NCI-H82 treated with DMSO at 0.1 percent for 48 hours (cell line): ENCODE results near the gene TOP3B.
"Not testable (repeated sequence)": the region's sequence is repeated elsewhere in the genome, so short reads cannot be mapped to it uniquely, and the experiment has no call there.

ENCODE experiments used
- DNase-seq: peaks from one replicate; lab custom pipeline; 2025; ENCODE audit not compliant: unreplicated experiment; lab: John Stamatoyannopoulos, UW

Gene TOP3B

DNA sequence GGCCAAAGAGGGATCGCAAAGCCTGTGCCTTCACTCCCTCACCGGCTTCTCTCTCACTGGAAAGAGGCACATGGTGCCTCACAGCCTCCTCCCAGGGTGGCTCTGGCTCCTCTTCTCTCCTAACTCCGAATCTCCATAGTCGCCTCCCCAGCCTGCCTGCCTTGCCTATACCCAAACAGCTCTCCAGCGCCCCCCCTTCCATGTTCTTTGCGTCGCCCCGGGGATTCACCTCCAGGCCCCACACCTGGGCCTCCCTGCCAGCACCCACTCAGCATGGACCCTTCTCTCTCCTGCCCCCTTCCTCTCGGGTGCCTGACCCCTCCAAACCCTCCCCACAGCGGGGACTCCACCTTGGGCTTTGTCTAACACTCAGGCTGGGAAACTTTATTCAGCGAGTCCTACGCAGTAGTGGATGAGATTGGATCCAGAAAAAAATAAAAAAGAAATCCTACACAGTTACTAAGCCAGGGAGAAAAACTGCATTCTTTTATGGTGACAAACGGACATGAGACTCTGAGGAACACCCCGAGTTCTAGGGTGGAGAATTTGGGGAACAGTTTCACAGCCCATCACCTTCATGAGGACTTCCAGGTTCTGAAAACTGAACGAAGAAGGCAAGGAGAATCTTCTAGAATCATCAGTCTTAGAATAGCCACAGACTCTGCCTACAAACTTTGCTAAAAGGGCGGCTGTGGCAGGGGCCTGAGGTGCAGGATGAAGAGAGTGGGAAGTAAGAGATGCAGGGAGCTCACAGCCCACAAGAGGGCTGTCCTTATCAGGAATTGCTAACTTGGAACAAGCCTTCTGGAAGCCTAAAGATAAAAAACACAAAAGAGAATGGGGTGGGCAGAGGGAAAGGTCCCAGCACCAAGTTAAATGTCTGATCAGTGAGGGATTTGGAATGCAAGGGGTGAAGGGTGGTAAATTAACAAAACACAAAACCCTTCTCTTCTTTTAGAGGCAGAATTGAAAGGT, 35.3 kb downstream of the TOP3B start:
- no peak for DNase-seq

DNA sequence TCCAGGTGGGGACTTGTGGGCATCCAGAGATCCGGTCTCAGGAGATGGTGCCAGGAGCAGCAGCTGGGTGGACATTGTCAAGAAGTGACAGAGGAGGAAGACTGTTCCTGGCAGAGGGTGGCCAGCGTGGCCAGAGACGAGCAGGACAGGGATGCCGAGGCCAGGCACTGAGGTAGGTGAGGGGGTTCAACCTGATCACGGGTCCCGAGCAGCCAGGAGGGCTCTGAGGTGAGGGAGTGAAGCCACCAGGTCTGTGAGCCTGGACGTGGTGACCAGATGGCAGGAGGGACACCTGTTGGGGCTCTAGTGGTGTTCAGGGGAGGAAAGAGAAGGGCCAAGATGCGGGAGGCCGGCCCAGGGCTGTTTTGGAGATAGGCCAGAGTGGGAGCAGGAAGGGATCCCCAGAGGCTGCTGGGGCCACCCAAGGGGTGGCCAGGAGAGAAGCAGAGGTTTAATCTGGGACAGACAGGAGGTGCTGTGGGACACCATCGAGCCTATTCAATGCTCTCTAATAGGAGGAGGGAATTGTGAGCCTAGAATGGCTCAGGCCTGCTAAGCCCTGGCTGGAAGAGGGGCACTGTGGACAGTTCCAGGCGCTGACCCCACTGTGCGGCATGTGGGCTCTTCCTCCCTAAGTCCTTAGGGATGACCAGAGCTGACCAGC, 36.2 kb downstream of the TOP3B start:
- no peak for DNase-seq

GRCh38 chr22:21945453-21946261, 36.9 kb downstream of the TOP3B start:
- DNase-seq: no peak

- no peak for DNase-seq
These were observed 37.7 kb downstream of the TOP3B start for GRCh38 chr22:21944871-21945270.

- DNase-seq: no peak
These were observed 38.8 kb downstream of the TOP3B start for GRCh38 chr22:21943571-21944448.

DNA sequence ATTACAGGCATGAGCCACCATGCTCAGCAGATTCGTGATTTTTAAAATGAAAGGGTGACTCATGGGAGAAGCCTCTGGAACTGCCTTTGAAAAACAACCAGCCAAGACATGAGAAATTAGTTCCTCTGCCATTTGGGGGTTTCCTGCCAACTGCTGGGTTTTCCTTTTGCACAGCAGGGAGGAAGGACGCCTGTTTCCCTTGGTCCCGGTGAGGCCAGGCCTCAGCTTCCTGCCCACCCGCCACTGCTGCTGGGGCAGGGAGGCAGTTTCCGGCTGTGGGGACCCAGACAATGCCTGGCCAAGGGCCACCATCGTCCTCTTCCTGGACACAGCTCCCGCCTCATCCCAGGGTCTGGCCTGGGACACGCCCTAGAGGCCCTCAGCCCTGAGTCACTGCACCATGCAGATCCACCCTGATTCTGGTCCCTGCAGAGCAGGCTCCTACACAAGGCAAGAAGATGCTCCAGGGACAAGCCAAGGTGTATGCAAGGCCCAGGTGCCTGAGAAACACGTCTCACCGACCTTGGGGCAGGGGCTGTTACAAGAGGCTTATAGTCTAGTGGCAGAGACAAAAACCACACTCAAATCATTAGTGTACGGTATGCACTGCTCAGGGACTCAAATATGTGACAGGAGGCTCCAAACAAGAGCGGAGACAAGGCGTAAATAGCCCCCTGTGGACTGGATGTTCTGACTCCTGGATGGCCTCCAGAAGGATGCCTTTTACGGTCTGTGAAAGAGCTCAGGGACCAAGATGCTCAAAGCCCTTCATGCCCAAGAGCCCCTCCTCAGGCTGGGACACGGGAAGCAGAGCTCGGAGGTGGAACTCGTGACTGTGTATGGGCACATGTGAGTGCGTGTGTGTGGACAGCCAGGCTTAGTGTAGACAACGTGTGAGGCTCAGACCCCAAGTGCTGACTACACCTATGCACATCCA, 39.9 kb downstream of the TOP3B start:
- DNase-seq: no peak

GRCh38 chr22:21941921-21942320, 40.7 kb downstream of the TOP3B start:
- no peak for DNase-seq

GRCh38 chr22:21940521-21940920, 42.1 kb downstream of the TOP3B start:
- no peak for DNase-seq

DNA sequence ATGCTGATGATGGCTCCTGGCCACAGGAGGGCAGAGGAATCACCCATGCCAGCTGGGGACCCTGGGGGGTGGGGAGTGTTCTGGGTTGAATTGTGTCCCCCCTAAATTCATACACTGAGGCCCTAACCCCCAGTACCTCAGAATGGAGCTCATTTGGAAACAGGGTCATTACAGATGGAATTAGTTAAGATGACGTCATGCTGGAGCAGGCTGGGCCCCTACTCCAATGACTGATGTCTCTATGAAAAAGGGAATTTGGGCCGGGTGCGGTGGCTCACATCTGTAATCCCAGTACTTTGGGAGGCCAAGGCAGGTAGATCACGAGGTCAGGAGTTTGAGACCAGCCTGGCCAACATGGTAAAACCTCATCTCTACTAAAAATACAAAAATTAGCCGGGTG, 42.7 kb downstream of the TOP3B start:
- not testable (repeated sequence) for DNase-seq

DNA sequence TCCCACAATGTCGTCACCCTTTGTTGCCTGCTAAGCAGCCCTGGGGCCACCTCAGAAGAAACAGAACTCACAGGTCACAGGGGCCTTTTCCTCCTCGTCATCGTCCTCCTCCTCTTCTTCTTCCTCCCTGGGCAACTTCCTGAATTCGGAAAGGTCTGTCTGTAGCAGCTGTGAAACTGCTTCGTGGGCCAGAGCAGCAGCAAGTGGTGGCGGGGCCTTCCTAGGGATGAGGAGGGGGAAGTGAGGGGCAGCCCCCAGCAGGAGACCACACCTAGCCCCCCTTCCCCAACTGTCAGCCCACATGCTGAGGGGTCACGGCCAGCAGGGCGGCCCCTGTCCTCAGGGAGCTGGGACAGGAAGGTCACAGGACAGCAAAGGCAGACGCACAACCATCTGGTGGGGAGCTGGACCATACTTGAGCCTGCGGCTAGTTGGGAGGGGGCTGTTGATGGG, 43.1 kb downstream of the TOP3B start:
- DNase-seq: no peak

DNA sequence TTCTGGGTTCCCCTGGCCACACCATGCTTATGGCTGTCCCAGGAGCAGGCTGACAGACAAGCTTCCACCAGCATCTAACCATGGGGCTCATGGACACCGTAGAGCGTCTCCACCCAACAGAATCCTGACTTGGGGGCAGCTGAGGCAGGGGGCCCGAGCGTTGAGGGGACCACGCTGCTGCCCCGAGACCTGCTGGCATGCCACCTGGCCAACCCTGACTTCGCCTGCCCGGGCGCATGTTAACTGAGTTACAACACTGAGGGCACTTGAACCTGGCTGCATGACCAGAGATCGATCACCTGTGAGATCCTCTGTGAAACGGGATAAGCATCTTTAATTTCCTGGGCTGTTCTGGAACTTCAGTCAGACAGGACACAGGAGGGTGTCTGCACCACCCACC, 43.7 kb downstream of the TOP3B start:
- no peak for DNase-seq

GRCh38 chr22:21938071-21938822, 44.3 kb downstream of the TOP3B start:
- DNase-seq: peak; percentile 57

- DNase-seq: no peak
These were observed 44.8 kb downstream of the TOP3B start for GRCh38 chr22:21937821-21938070.

DNA sequence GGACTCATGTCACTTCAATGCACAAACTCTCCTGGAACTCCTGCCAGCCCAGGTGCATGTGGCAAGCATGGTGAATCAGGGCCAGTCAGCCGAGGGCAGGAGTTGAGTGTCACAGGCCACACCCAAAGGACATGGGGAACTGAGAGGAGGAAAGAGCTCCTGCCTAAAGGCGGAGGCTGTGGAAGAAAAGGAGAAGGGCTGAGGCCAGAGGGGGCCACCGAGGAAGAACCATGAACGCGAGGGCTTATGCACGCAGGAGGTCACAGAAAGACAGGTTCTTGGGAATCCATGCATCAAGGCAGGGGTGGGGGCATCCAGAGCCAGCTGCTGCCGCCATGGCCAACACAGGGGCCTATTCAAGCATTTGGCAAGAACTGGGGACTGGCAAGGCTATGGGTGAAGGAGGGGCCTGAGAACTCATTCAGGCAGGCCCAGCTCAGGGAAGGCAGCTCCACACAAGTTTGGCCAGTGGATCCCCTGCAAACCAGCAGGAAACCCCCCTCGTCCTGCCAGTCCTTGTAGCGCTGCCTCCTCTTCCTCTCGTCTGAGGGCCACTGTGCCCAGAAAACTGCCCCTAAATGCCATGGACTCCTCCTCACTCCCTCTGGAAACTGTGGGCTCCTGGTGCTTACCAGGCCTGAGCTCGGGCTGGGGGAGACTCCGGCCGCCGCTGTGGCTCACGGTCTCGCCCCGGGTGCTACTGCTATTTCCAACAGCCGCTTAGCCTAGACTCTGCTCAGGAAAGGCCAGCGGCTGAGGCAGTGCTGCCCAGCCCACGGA, 45.4 kb downstream of the TOP3B start:
- no peak for DNase-seq

GRCh38 chr22:21936151-21936775, 46.3 kb downstream of the TOP3B start:
- DNase-seq: no peak

DNA sequence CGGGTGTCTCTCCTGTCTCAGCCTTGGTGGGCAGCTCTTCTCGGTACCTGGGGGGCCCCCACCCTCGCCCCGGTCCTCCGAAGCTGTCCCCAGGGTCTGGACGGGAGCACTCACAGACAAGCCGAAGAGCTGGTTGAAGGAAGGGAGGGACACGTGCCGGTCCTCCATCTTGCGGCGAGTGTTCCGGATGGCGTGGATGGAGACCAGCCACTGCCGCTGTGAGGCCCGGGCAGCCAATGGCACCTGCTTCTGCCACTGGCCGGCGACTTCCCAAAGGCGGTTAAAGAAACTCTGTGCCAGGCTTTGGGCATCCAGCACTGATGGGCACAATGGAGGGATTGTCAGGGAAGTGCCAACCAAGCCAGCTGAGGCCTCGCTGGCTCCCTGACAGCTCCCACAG, 48.7 kb downstream of the TOP3B start:
- no peak for DNase-seq

DNA sequence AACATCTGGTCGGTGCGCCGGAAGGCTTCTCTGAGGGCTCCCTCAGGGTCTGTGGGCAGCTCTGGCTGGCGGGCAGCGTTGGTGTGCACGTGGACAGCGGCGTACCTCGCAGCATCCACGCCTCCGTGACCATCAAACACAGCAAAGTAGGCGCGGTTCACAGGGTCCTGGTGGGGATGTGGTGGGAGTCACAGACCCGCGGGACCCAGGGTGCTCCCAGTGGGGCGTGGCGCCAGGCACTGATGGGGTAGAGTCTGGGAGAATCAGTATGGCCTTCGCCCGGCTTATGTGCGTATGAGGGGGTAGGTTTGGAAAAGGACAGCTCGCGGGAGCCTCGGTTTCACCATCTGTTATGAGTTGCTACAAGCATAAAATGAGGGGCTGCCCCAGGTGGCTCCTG, 49.2 kb downstream of the TOP3B start:
- no peak for DNase-seq

GRCh38 chr22:21932347-21932746, 50.2 kb downstream of the TOP3B start:
- no peak for DNase-seq
